ENCODE measurements around the gene TLCD1.
"Not testable (repeated sequence)": the region's sequence is repeated elsewhere in the genome, so short reads cannot be mapped to it uniquely, and the experiment has no call there.

The TLCD1 gene

GRCh38 chr17:28726627-28727491, 826 bp upstream of the TLCD1 start:
- DNase-seq, result peak; percentile 99

- DNase-seq, result peak; percentile 97
Observed at GRCh38 chr17:28725660-28726225, 290 bp downstream of the TLCD1 start.

GRCh38 chr17:28725166-28725659, 820 bp downstream of the TLCD1 start:
- peak; percentile 93 for DNase-seq

- peak; percentile 78 for DNase-seq
Observed at GRCh38 chr17:28724500-28725165, 1.4 kb downstream of the TLCD1 start.

GRCh38 chr17:28723836-28724499, 2.1 kb downstream of the TLCD1 start:
- not testable (repeated sequence) for DNase-seq

GRCh38 chr17:28723159-28723835, 2.7 kb downstream of the TLCD1 start:
- DNase-seq, result peak; percentile 39

- DNase-seq, result no peak
Observed at GRCh38 chr17:28722417-28723158, 3.4 kb downstream of the TLCD1 start.

- not testable (repeated sequence) for DNase-seq
Observed at GRCh38 chr17:28720997-28721329, 5.1 kb downstream of the TLCD1 start.

- DNase-seq, result peak; percentile 57
Observed at GRCh38 chr17:28720247-28720996, 5.6 kb downstream of the TLCD1 start.

GRCh38 chr17:28719021-28719433, 7.0 kb downstream of the TLCD1 start:
- DNase-seq, result no peak

- peak; percentile 80 for DNase-seq
Observed at GRCh38 chr17:28718333-28719020, 7.6 kb downstream of the TLCD1 start.

GRCh38 chr17:28717578-28718332, 8.3 kb downstream of the TLCD1 start, which contains the start of gene RAB34:
TSS of gene RAB34 (minus strand) at chr17:28717868. CDS start at chr17:28717266, 602 bp downstream.
- DNase-seq, result peak; percentile 93

- DNase-seq, result peak; percentile 46
Observed at GRCh38 chr17:28716740-28717577, 9.1 kb downstream of the TLCD1 start.

GRCh38 chr17:28715217-28715616, 10.8 kb downstream of the TLCD1 start:
- no peak for DNase-seq

GRCh38 chr17:28714281-28714680, 11.8 kb downstream of the TLCD1 start:
- no peak for DNase-seq

- no peak for DNase-seq
Observed at GRCh38 chr17:28712705-28713415, 13.2 kb downstream of the TLCD1 start.

GRCh38 chr17:28712032-28712704, 13.9 kb downstream of the TLCD1 start:
- peak; percentile 89 for DNase-seq

Measured in NCI-H82 (cell line).